ENCODE measurements around the gene IKZF2. TPM values are rescaled to one million over a fixed set of nuclear protein-coding genes. Genes with fewer than 3 reads are reported as not detected.

Gene IKZF2
- total and polyA plus RNA-seq, 2 experiments from 2014 or later = 2.6 to 10.1 TPM

GRCh38 chr2:212962691-212963090 is 188.7 kb downstream of the IKZF2 start:
- Mint-ChIP-seq H3K27me3 (ENCODE audit: insufficient read depth, low read depth, poor library complexity) (no peaks in the 10 kb centered on the region), H3K4me1 (peaks cover 16% of the 10 kb centered on the region; the same call in 2 of the 3 replicates), H3K27ac (no peak overlapping the region), H3K9me3 (no peaks in the 10 kb centered on the region), H3K4me3 (no peak overlapping the region), H3K36me3 (ENCODE audit: low read depth) (no peaks in the 10 kb centered on the region)
- ATAC-seq (no peak), DNase-seq (ENCODE audit: low spot score) (no peak)
- Histone ChIP-seq H3K27me3 (ENCODE audit: insufficient read depth) (no peaks in the 10 kb centered on the region), H2AFZ (no peak overlapping the region), H3K79me2 (replicated peaks; ENCODE audit: insufficient read depth) (no peaks in the 10 kb centered on the region), H3K36me3 (ENCODE audit: insufficient read depth) (no peaks in the 10 kb centered on the region), H3K4me2 (no peak overlapping the region), H3K4me1 (ENCODE audit: insufficient read depth) (peaks cover 8% of the 10 kb centered on the region; the same call in 1 of the 2 replicates), H3K4me3 (no peak overlapping the region), H3K27ac (ENCODE audit: low read depth) (no peak overlapping the region), H3F3A (replicated peaks; ENCODE audit: low read depth) (no peaks in the 10 kb centered on the region), H3K9me2 (ENCODE audit: insufficient read depth) (peaks cover 8% of the 10 kb centered on the region; the same call in 1 of the 2 replicates), H4K20me1 (replicated peaks; ENCODE audit: insufficient read depth) (no peaks in the 10 kb centered on the region)
- TF ChIP-seq REST (IDR thresholded peaks at IDR 0.05; ENCODE audit: unreplicated experiment) (no peak), ETS1 (IDR thresholded peaks at IDR 0.05) (no peak), POLR2AphosphoS5 (IDR thresholded peaks at IDR 0.05; ENCODE audit: low read depth) (no peak), EZH2 (IDR thresholded peaks at IDR 0.05; ENCODE audit: low read depth, unreplicated experiment) (no peak), ZNF462 (CRISPR knock-in tag; IDR thresholded peaks at IDR 0.05) (no peak), CTCF (conservative IDR thresholded peaks at IDR 0.05; ENCODE audit: low read depth in 2 of 2) (no peak), JUNB (IDR thresholded peaks at IDR 0.05; ENCODE audit: unreplicated experiment) (no peak), ZNF114 (CRISPR knock-in tag; IDR thresholded peaks at IDR 0.05) (no peak), ZNF331 (CRISPR knock-in tag; IDR thresholded peaks at IDR 0.05; ENCODE audit: low read depth) (no peak), CREB1 (CRISPR knock-in tag; IDR thresholded peaks at IDR 0.05; ENCODE audit: low read depth) (no peak), NANOG (IDR thresholded peaks at IDR 0.05; ENCODE audit: borderline replicate concordance) (no peak)
